ENCODE results near the gene B9D1.

The B9D1 gene

DNA sequence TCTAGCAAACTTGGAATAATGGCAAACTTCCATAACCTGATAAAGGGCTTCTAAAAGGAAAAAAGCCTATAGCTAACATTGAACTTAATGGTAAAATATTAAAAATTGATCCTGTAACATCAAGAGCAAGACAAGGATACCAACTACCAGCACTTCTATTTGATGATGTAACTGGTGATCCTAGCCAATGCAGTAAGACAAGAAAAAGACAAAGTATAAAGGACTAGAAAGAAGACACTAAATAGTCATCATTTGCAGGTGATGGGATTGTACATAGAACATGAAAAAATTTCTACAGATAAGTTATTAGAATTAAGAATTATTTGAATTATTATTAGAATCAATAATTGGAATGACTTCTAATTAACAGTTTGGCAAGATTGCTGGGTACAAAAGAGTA is 37.0 kb downstream of the B9D1 start:
- H3K36me3 Mint-ChIP-seq: no peaks in the 10 kb centered on the region
- peaks cover 2% of the 10 kb centered on the region for H3K9me3 Mint-ChIP-seq
- no peak for DNase-seq
- H3K27me3 Mint-ChIP-seq: peaks cover 60% of the 10 kb centered on the region
- no peaks in the 10 kb centered on the region for H3K4me1 Mint-ChIP-seq
- CTCF ChIA-PET: interaction anchor here (1.5 kb wide), 1 partner anchor 12 kb away, joined by 3 read pairs; no protein-coding TSS in a partner anchor
- H3K4me3 Mint-ChIP-seq: no peak overlapping the region
- no peak overlapping the region for H3K27ac Mint-ChIP-seq

DNA sequence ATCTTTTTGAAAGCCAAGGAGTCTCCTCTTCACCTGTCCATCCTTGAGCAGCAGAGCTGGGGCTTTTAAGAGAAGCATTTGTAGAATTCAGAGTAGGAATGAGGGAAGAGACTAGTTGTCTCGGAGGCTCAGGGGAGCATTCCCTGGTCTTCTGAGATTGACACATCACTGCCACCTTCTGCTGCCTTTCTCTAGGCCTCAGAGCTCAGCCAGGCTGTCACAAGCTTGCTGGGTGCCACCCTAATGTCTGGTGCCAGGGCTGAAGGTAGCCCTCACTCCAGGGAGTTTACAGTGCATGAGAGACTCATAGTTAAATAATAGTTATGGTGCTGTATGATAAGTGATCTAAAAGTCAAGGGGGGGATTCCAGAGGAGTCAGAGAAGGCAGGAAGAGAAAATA is 39.7 kb downstream of the B9D1 start:
- no peaks in the 10 kb centered on the region for H3K36me3 Mint-ChIP-seq
- no peak for DNase-seq
- CTCF ChIA-PET: no interaction called here
- H3K9me3 Mint-ChIP-seq: peaks cover 2% of the 10 kb centered on the region
- no peak overlapping the region for H3K4me3 Mint-ChIP-seq
- no peak overlapping the region for H3K27ac Mint-ChIP-seq
- peaks cover 52% of the 10 kb centered on the region for H3K27me3 Mint-ChIP-seq
- no peaks in the 10 kb centered on the region for H3K4me1 Mint-ChIP-seq

GRCh38 chr17:19322129-19322505 is 40.4 kb downstream of the B9D1 start:
- Mint-ChIP-seq H3K27ac (no peak overlapping the region), H3K36me3 (no peaks in the 10 kb centered on the region), H3K4me1 (no peaks in the 10 kb centered on the region), H3K27me3 (peaks cover 59% of the 10 kb centered on the region), H3K9me3 (peaks cover 2% of the 10 kb centered on the region), H3K4me3 (no peak overlapping the region)
- CTCF ChIA-PET: interaction anchor here (1.0 kb wide), 1 partner anchor 37 kb away, joined by 3 read pairs; no protein-coding TSS in a partner anchor
- no peak for DNase-seq

DNA sequence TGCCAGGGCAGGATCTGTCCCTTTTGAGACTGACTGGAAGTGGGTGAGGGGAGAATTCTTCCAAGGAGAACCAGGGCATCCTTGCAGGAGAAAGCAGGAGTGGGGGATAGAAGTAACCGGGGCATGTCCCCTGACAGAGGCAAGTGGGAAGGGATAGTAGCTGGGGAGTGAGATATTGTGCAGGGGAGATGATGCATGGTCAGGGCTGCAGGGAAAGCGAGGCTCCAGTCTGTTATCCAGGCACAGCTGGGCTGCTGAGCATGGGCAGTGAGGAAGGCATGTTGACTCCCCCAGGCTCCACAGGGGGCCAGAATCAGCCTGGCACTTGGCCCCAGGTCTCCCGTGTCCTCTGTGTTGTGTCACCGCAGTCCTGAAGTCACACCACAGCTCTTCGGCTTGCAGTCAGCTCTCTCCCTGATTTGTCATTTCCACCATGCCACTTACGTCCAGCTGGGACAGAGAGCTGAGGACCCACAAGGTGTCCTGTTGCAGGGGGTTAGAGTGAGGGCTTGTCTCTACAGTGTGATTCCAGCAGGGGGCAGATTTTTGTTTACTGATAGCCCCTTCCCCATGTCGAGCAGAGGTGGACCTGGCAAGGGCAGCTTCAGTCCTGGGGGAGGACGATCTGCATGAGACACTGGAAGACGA is 40.9 kb downstream of the B9D1 start:
- Mint-ChIP-seq H3K36me3 (no peaks in the 10 kb centered on the region), H3K27ac (no peak overlapping the region), H3K9me3 (peaks cover 2% of the 10 kb centered on the region), H3K4me3 (no peak overlapping the region), H3K27me3 (peaks cover 59% of the 10 kb centered on the region), H3K4me1 (no peaks in the 10 kb centered on the region)
- CTCF ChIA-PET: interaction anchor here (1.0 kb wide), 1 partner anchor 37 kb away, joined by 3 read pairs; no protein-coding TSS in a partner anchor
- DNase-seq: no peak

- peaks cover 2% of the 10 kb centered on the region for H3K9me3 Mint-ChIP-seq
- H3K4me3 Mint-ChIP-seq: no peak overlapping the region
- no peaks in the 10 kb centered on the region for H3K4me1 Mint-ChIP-seq
- H3K27ac Mint-ChIP-seq: no peak overlapping the region
- H3K36me3 Mint-ChIP-seq: no peaks in the 10 kb centered on the region
- CTCF ChIA-PET: interaction anchor here (1.0 to 1.3 kb wide), 3 partner anchors 16 to 36 kb away, joined by 3 to 4 read pairs (median 3); no protein-coding TSS in a partner anchor
- peaks cover 56% of the 10 kb centered on the region for H3K27me3 Mint-ChIP-seq
- no peak for DNase-seq
Observed at GRCh38 chr17:19320876-19321275, 41.6 kb downstream of the B9D1 start.

DNA sequence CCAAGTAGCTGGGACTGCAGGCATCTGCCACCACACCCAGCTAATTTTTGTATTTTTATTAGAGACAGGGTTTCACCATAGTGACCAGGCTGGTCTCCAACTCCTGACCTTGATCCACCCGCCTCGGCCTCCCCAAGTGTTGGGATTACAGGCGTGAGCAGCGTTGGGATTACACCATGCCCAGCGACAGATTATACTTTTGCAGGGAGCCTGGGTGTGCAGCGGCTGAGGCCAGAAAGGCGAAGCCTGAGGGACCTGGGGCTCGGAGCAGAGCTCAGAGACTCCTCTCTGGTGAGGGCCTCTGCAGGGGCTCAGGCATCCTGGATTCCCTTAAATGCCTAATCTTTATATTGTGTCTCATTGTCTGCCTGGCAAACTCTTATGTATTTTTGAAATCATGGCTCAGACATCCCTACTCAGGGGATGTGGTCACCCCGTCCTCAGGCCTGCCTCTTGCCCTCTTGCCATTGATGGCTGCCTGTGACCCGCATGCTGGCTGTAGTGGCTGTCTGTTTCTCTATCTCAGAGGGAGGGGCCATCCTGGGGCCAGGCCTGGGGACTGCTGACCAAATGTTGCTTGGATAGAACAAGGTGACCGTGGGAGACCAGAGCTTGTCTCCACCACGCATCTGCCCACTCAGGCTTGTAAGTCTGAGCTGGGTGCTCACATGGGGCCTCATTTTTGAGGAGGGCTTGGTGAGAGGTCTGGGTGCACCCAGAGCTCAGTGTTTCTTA is 42.6 kb downstream of the B9D1 start:
- Mint-ChIP-seq H3K4me1 (no peaks in the 10 kb centered on the region), H3K9me3 (no peaks in the 10 kb centered on the region), H3K27ac (no peak overlapping the region), H3K27me3 (peaks cover 61% of the 10 kb centered on the region), H3K36me3 (no peaks in the 10 kb centered on the region), H3K4me3 (no peak overlapping the region)
- CTCF ChIA-PET: interaction anchor here (1.1 to 1.3 kb wide), 2 partner anchors 17 to 34 kb away, joined by 3 to 4 read pairs; no protein-coding TSS in a partner anchor
- no peak for DNase-seq

- CTCF ChIA-PET: no interaction called here
- no peak for DNase-seq
- H3K27ac Mint-ChIP-seq: no peak overlapping the region
- H3K4me3 Mint-ChIP-seq: no peak overlapping the region
- no peaks in the 10 kb centered on the region for H3K9me3 Mint-ChIP-seq
- no peaks in the 10 kb centered on the region for H3K4me1 Mint-ChIP-seq
- peaks cover 65% of the 10 kb centered on the region for H3K27me3 Mint-ChIP-seq
- no peaks in the 10 kb centered on the region for H3K36me3 Mint-ChIP-seq
Observed at GRCh38 chr17:19318611-19319010, 43.9 kb downstream of the B9D1 start.

GRCh38 chr17:19317359-19318095 is 45.0 kb downstream of the B9D1 start:
- H3K9me3 Mint-ChIP-seq: no peaks in the 10 kb centered on the region
- H3K4me1 Mint-ChIP-seq: no peaks in the 10 kb centered on the region
- no peak overlapping the region for H3K27ac Mint-ChIP-seq
- CTCF ChIA-PET: interaction anchor here (0.6 to 0.7 kb wide), 2 partner anchors 28 to 490 kb away, joined by 3 to 4 read pairs; no protein-coding TSS in a partner anchor
- H3K27me3 Mint-ChIP-seq: peaks cover 61% of the 10 kb centered on the region
- H3K4me3 Mint-ChIP-seq: no peak overlapping the region
- no peaks in the 10 kb centered on the region for H3K36me3 Mint-ChIP-seq
- DNase-seq: no peak

DNA sequence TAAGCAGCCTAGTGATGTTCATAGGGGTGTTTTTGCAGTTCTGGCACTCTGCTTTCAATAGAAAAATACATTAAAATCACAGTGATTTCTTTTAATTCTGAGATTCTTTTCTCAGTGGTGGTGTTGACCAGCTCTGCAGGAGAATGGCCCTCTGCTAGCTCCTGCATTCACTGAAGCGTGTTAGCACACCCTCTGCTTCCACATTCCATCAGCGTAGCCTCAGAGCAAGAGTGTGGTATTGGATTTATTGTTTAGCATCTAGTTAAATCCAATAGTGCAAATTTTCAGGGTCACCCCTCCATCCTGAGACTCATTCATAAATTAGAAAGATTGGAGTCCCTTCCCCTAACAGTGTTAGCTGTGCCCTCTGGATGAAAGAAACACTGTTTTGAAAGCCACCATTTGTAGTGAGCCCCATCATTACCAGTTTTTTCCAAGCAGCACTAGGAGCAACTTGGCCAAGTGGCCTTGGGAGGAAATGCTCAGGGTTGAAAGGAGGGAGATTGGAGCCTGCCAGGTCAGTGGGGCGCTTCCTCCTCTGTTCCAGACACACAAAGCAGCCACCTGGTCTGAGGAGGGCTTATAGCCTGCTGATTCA is 45.7 kb downstream of the B9D1 start:
- H3K27me3 Mint-ChIP-seq: peaks cover 61% of the 10 kb centered on the region
- CTCF ChIA-PET: interaction anchor here (0.6 to 0.7 kb wide), 2 partner anchors 28 to 490 kb away, joined by 3 to 4 read pairs; no protein-coding TSS in a partner anchor
- no peak overlapping the region for H3K4me3 Mint-ChIP-seq
- DNase-seq: no peak
- H3K27ac Mint-ChIP-seq: no peak overlapping the region
- H3K9me3 Mint-ChIP-seq: no peaks in the 10 kb centered on the region
- H3K4me1 Mint-ChIP-seq: peaks cover 3% of the 10 kb centered on the region
- H3K36me3 Mint-ChIP-seq: no peaks in the 10 kb centered on the region

DNA sequence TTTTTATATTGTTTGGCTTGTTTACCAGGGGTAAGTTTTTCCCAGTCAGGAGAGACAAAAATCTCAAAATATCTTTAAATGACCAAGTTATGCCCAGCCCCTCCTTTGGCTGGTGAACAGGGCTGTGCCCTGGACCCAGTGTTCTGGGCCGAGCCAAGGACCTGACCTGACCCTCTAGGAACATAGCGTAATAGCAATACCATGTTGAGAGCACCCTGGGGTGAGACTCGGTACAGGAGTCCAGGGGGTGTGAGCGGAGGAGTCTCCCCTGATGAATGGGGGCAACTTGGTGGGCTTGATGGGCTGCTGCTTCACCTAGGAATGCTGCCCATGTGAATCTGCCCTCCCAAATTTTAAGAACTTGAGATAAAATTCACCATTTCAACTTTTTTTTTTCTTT is 47.4 kb downstream of the B9D1 start:
- CTCF ChIA-PET: no interaction called here
- no peak overlapping the region for H3K4me3 Mint-ChIP-seq
- H3K36me3 Mint-ChIP-seq: no peaks in the 10 kb centered on the region
- peaks cover 53% of the 10 kb centered on the region for H3K27me3 Mint-ChIP-seq
- H3K4me1 Mint-ChIP-seq: peaks cover 5% of the 10 kb centered on the region
- H3K27ac Mint-ChIP-seq: no peak overlapping the region
- no peak for DNase-seq
- H3K9me3 Mint-ChIP-seq: no peaks in the 10 kb centered on the region

DNA sequence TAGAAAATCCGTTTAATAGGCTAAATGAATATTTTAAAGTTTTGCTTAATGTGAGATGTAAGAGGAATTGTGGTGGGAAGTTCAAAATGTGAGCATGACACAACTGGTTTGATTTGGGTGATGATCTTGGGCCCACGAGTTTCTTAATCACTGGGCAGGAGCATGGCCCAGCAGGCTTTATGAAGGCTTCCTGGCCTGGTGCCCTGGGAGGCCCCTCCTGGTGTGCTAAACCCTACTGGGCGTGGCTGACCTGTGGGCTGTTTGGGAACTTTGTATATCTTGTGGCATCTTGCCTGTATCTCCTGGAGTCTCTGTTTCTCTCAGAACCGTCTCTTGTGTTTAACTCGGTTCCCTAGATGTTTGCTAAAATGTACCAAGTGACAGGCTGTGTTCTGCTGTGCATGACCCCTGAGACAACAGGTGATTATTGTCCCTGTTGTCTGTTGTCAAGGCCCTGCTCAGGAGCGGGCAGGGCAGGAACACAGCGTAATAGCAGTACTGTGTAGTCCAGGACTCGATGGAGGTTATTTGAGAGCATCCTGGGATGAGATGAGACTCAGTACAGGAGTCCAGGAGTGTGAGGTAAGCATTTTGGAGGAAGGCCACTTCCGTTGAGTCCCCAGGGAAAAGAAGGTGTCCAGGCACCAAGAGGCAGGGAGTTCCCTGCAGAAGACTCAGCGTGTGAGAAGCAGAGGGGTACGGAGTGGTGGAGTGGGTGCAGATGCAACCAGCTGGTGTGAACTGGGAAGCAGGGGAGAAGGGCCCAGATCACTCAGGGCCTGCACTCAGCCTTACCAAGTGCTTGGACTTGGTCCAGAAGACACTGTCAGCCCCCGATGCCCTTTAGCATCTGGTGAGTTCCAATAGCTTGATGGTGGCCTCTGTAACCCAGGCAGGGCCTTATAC is 48.5 kb downstream of the B9D1 start:
- no peak overlapping the region for H3K4me3 Mint-ChIP-seq
- H3K27ac Mint-ChIP-seq: no peak overlapping the region
- peaks cover 60% of the 10 kb centered on the region for H3K27me3 Mint-ChIP-seq
- DNase-seq: no peak
- no peaks in the 10 kb centered on the region for H3K36me3 Mint-ChIP-seq
- H3K4me1 Mint-ChIP-seq: peaks cover 5% of the 10 kb centered on the region
- CTCF ChIA-PET: no interaction called here
- H3K9me3 Mint-ChIP-seq: no peaks in the 10 kb centered on the region

DNA sequence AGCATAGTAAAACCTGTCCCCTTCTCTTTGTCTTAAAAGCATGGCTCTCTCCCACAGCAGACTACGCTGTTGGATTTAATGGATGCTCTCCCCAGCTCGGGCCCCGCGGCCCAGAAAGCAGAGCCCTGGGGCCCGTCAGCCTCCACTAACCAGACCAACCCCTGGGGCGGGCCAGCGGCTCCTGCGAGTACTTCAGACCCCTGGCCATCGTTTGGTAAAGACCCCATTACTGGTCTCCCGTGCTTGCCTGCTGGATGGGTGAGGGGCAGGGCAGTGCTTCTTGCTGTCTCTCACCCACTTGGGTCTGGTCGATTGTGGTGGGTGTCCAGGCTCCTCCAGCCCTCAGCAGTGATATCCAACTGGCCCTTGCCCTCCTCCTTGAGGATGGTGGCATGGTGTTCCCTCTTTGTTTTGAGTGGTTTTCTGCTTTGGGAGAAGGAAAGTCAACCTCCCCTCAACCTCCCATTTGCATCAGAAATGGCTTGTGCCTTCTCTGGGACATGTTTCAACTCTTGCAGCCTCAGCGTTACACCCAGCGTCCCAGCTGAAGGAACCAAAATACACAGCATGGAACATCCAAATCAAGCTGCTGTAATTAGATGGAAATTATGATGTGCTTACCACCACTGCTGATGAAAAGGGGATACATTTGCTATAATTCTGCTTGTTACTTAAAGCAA is 49.3 kb downstream of the B9D1 start:
- no peak overlapping the region for H3K4me3 Mint-ChIP-seq
- H3K36me3 Mint-ChIP-seq: no peaks in the 10 kb centered on the region
- H3K27me3 Mint-ChIP-seq: peaks cover 63% of the 10 kb centered on the region
- no peaks in the 10 kb centered on the region for H3K9me3 Mint-ChIP-seq
- H3K27ac Mint-ChIP-seq: no peak overlapping the region
- CTCF ChIA-PET: no interaction called here
- no peak for DNase-seq
- H3K4me1 Mint-ChIP-seq: peaks cover 5% of the 10 kb centered on the region

DNA sequence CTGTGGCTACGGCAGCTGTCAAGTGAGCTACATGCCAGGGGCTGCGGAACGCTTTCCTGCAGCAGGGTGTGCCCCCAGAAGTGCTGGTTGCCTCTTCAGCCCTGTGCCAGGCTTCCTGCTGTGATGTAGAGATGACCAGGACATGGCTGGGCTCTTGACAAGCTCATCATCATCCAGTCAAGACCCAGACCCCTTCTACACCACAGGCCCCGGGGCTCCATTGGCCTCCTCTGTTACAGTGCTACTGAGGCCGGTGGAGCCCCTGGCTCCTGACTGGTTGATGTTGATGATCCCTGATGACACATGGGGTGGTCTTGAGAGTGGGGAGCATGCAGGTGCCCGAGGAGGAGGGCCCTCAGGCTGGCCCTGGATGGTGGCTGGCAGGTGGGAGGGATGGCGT is 50.1 kb downstream of the B9D1 start:
- no peak overlapping the region for H3K4me3 Mint-ChIP-seq
- peaks cover 9% of the 10 kb centered on the region for H3K4me1 Mint-ChIP-seq
- CTCF ChIA-PET: no interaction called here

More for the DNA sequence above, 50.1 kb downstream of the B9D1 start:
- no peak overlapping the region for H3K27ac Mint-ChIP-seq
- DNase-seq: no peak
- H3K9me3 Mint-ChIP-seq: no peaks in the 10 kb centered on the region
- H3K36me3 Mint-ChIP-seq: no peaks in the 10 kb centered on the region
- H3K27me3 Mint-ChIP-seq: peaks cover 63% of the 10 kb centered on the region

Measured in activated naive CD4-positive, alpha-beta T cell treated with anti-CD3 and anti-CD28 coated beads, Interleukin-2, amount 10 ng/mL, durations not matched to agents 7 days and 5 days (primary cell).